Mononuclear cell (primary cell): Measurements from ENCODE around the gene PTCD3. TPM values are rescaled to one million over a fixed set of nuclear protein-coding genes. Genes with fewer than 3 reads are reported as not detected.

Experiments
- H3K27me3 ChIP-seq: 2 replicates; pipeline ENCODE4 v1.6.0; 2011; ENCODE audit warnings: low read length, control low read depth; ENCODE audit not compliant: insufficient read depth
- H3K4me1 ChIP-seq: 2 replicates; pipeline ENCODE4 v1.5.1; 2011; ENCODE audit warnings: mild to moderate bottlenecking, low read length, control low read depth; ENCODE audit not compliant: insufficient read depth
- H3K4me3 ChIP-seq: 2 replicates; pipeline ENCODE4 v1.5.1; 2011; ENCODE audit warnings: mild to moderate bottlenecking, low read length, moderate library complexity
- H3K9me3 ChIP-seq: 2 replicates; pipeline ENCODE4 v1.5.1; 2011; ENCODE audit warnings: low read depth, mild to moderate bottlenecking, control low read depth, low read length
- total RNA-seq: library from RNA; depleted of rRNA; stranded (reverse); fragments of >200 nt; gene quantifications from one replicate; pipeline ENCODE4 v1.2.3, GENCODE V29; 2012

Gene PTCD3
- total RNA-seq, 1 donor, result 167 TPM

DNA sequence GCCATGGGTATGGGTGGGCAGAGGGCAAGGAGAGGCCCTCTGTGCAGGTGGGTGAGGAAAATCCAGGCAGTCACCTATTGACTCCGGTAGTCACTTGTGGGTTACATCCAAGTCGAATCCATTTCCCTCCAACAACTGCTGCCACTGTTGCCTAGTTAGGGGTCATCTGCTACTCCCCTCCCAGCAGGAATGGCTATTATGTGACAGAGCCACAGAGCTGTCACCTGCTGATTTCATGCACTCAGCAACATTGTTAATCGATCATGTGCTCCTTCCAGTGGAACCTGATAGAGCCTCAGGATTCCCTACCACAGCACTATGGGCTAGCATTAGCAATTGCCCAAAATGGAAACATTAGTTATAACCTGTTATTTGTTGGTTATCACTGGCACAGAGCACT, 31.8 kb upstream of the PTCD3 start:
- no peaks in the 10 kb centered on the region for H3K9me3 ChIP-seq
- no peak overlapping the region for H3K4me3 ChIP-seq
- no peaks in the 10 kb centered on the region for H3K27me3 ChIP-seq
- peaks cover 20% of the 10 kb centered on the region for H3K4me1 ChIP-seq

DNA sequence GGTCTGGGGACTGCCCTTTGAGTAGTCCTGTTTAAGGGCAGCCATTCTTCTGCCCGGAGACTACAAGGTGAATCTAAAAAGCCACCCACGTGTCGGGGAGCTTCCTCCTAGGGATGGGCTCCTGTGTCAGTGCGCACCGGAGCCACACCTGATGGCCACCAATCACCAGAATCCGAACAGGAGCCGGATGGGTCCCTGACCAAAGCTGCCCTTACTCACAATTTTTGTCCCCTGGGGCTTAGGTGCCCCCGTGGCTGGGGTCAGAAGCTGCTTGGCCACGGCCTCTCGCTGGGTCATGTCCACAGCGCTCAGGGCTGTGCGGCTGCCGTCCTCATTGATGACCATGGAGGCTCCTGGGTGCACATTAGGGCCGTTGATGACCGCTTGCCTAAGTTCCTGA, 31.2 kb upstream of the PTCD3 start:
- H3K4me3 ChIP-seq, result no peak overlapping the region

DNA sequence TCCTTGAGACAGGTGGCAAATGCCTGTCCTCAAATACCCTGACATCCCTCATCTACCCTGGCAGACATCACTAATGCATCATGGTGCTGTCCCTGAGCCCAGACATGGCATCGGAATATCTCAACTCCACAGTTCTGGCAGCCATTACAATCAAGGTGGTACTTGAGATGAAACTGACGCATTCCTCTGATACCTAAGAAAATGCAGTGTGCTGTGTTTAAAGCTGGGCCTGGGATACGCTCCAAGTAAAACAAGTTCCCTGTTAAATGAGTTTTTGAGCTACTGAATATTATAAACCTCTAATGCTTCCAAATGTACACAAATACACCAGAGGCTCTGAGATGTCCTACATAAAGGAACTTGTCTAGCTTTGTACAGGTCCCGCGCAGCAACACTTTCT, 30.1 kb upstream of the PTCD3 start:
- no peaks in the 10 kb centered on the region for H3K9me3 ChIP-seq
- no peak overlapping the region for H3K4me3 ChIP-seq
- no peaks in the 10 kb centered on the region for H3K27me3 ChIP-seq
- peaks cover 37% of the 10 kb centered on the region for H3K4me1 ChIP-seq

More for the DNA sequence above, 31.2 kb upstream of the PTCD3 start:
- Histone ChIP-seq H3K9me3 (no peaks in the 10 kb centered on the region), H3K4me1 (peaks cover 26% of the 10 kb centered on the region), H3K27me3 (no peaks in the 10 kb centered on the region)

DNA sequence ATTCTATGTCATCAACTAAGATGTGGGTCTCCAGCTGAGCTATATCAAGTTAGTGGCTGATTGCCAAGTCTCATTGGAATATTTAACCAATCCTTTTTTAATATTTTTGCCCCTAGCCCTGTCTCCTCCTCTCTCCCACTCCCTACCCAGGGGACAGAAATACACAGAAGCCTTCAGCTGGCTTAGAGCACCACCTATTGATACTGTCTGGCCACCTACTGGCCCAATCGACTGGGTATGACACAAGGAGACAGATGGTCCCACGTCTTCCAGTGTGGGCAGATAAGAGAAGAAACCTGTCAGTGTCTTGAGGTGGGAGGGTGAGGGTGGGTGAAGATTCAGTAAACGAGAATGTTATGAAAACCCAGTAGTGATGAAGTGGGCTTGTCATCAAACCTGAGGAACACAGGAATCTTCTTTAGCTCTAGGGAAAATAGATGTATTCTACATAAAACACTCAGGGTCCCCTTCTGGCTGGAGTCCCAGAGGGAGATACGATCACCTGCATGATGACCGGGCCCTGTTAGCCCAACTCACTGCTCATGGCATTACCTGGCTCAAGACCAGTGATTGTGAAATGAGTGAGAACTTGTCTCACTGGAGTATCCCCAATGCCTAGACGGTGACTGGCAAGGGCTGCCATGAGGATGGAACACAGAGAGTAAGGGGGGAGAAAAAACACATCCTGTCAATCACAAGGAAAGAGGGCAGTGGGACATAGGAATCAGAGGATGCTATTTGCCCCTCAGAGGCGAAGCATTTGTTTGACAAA, 27.1 kb upstream of the PTCD3 start:
- Histone ChIP-seq H3K4me3 (no peak overlapping the region), H3K27me3 (no peaks in the 10 kb centered on the region), H3K9me3 (no peaks in the 10 kb centered on the region), H3K4me1 (peaks cover 25% of the 10 kb centered on the region)

DNA sequence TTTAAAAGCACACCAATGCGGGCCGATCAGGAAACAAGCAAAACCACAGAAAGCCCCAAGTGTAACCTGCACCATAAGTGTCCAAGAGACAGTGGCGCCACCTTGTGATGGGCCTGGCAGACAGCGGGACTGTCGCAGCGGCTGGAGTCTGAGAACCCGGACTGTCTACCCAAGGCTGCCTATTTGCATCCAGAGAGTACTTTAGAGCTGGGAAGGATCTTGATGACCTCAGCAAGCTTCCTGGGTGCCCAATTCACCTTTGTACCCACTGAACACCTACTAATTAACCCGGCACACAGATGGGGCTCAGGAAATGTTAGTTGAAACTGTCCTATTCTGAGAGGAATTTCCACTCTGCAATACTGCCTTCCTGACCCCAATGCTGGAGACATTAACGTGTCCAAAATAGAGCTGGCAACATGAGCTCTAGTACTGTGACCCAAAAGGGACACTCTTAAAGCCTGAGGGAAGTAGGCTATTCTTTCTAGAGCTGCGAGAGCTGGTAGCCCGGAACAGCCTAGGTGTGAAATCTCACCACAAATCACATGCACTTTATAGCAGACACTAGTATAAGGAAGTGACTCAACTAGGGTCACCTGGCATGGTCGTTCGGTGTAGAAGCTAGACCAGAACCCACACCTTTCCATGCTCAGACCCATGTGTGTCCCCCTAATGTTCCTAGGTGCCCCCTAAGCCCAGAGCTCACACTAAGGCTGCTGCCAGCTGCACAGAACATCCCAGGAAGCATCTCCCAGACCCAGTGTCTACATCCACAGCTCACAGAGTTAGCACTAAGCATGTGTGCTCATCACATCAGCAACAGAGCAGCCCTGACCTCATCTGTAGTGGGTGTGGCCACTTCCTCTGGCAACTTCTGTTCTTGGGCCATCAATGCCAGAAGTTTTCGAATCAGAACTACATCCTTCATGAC, 25.8 kb upstream of the PTCD3 start:
- Histone ChIP-seq H3K9me3 (no peaks in the 10 kb centered on the region), H3K4me3 (no peak overlapping the region), H3K27me3 (no peaks in the 10 kb centered on the region), H3K4me1 (peaks cover 25% of the 10 kb centered on the region)

DNA sequence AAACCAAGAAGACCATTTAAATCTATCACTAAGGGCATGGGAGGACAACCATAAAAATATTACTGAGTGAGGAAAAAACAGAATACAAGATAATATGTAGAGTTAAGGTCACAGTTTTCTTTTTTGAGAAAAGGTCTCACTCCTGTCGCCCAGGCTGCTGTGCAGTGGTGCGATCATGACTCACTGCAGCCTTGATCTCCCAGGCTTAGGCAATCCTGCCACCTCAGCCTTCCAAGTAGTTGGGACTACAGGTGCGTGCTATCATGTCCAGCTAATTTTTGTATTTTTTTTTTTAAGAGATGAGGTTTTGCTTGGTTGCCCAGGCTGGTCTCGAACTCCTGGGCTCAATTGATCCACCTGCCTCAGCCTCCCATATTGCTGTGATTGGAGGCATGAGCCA, 24.3 kb upstream of the PTCD3 start:
- no peak overlapping the region for H3K4me3 ChIP-seq
- no peaks in the 10 kb centered on the region for H3K27me3 ChIP-seq
- H3K9me3 ChIP-seq, result no peaks in the 10 kb centered on the region
- H3K4me1 ChIP-seq, result peaks cover 25% of the 10 kb centered on the region

DNA sequence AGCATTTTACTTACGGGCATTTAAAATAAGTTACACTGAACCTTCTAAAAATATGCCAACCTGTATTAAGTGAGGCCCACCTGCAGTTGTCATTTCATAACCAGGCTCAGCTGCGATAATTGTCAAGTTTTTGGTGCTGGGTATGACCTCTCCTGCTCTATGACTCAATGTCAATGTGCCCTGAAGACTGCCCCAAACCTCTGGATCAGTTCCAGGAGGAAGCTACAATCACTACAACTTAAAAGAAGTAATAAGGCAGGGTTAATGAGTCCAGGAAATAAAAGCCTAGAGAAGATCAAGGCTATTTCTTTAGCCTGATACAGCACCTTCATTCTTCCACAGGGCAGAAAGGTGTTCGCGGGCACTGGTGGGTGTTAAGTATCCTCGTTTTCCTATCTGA, 23.3 kb upstream of the PTCD3 start:
- Histone ChIP-seq H3K27me3 (no peaks in the 10 kb centered on the region), H3K4me3 (no peak overlapping the region), H3K4me1 (peaks cover 25% of the 10 kb centered on the region), H3K9me3 (no peaks in the 10 kb centered on the region)

DNA sequence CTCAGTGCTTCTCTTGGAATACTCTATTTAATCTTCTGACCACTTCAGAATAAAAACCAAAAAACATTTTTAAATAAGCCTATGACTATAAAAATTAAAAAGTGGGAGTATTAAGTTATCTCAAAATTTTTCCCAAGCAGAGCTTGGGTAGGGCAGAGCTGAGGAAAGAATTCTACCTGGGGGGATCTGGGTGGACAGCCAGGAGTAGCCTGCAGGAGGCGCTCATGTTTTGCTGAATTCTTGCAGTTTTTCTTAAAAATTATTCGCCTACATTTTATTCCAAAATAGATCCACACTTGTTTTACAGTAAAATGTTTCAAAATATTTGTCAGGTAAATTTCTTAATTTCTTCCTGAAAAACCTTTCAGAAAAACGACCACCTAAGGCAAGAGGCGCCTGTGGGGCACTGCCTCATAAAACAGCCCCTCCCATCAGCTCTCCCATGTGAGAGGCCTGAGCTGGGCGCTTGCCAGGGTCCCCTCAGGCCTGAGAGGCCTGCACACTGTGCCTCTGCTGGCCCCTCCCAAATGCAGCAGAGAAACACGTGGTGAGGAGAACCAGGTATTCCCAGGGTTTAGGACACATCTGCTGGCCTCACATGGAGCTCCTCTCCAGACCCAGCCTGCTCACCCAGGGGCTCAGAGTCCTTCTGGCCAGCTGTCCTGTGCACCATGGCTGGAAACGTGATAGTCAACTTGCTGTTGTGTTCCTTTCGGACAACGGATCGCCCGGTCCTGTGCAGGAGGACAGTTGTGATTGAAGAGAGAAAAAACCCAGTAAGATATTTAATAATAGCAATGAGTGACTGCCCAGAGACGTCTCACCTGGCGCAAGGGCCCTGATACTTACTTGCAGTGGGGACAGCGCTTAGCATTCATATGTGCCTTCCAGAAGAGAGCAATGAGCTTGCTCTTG, 17.8 kb upstream of the PTCD3 start:
- no peak overlapping the region for H3K4me3 ChIP-seq
- H3K27me3 ChIP-seq, result no peaks in the 10 kb centered on the region
- no peaks in the 10 kb centered on the region for H3K9me3 ChIP-seq

DNA sequence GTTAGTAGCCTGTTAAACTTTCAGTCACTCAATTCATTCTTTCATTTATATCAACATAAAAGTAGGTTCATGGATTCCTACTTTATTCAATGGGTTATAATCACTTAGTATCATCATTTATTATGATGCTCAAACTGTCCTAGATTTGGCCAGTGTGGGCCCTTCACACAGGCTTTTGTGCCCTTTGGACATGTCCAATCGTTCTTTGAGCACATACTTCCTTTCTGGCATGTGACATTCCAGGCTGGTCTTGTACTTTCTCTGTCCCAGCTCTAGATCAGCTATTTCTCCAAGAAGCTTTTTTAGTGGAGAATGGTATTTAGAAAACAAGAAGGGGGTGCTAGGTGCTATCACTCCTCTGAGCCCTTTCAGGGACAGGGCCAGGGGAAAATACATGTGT, 11.8 kb upstream of the PTCD3 start:
- no peaks in the 10 kb centered on the region for H3K27me3 ChIP-seq
- H3K4me3 ChIP-seq, result no peak overlapping the region
- H3K4me1 ChIP-seq, result no peaks in the 10 kb centered on the region
- no peaks in the 10 kb centered on the region for H3K9me3 ChIP-seq

More for the DNA sequence above, 17.8 kb upstream of the PTCD3 start:
- H3K4me1 ChIP-seq, result no peaks in the 10 kb centered on the region

DNA sequence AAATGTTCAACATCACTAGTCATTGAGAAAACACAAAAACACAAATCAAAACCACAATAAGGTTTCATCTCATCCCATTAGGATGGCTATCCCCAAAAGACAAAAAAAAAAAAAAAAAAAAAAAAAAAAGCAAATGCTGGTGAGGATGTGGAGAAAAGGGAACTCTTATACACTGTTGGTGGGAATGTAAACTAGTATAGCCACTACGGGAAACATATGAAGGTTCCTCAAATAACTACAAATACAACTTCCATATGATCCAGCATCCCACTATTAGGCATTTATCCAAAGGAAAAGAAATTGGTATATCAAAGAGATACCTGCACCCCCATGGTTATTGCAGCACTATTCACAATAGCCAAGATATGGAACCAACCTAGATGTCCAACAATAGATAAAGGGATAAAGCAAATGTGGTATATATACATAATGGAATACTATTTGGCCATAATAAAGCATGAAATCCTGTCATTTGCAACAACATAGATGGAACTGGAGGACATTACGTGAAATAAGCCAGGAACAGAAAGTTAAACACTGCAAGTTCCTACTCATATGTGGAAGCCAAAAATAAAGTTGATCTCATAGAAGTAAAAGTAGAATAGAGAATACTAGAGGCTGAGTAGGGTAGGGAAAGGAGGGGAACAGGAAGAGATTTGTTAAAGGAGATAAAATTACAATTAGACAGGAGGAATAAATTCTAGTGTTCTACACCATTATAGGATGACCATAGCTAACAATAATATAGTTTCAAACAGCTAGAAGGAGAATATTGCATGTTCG, 8.7 kb upstream of the PTCD3 start:
- Histone ChIP-seq H3K27me3 (no peaks in the 10 kb centered on the region), H3K9me3 (no peaks in the 10 kb centered on the region), H3K4me3 (no peak overlapping the region), H3K4me1 (no peaks in the 10 kb centered on the region)

DNA sequence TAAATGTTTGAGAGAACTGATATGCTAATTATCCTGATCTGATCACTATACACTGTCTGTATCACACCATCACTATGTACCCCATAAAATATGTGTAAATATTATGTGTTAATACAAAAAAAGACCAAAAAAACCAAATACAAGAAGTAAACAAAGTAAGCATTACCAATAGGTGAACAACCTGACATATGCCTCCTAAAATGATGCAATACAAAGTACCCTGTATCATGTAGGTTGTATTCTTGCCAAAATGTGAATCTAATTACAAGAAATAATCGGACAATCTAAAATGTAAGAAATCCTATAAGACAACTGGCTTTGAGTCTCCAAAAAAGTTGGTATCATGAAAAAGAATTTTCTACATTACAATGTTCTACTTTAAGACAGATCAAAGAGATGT, 8.1 kb upstream of the PTCD3 start:
- H3K9me3 ChIP-seq, result no peaks in the 10 kb centered on the region
- H3K27me3 ChIP-seq, result no peaks in the 10 kb centered on the region
- H3K4me1 ChIP-seq, result no peaks in the 10 kb centered on the region
- no peak overlapping the region for H3K4me3 ChIP-seq

DNA sequence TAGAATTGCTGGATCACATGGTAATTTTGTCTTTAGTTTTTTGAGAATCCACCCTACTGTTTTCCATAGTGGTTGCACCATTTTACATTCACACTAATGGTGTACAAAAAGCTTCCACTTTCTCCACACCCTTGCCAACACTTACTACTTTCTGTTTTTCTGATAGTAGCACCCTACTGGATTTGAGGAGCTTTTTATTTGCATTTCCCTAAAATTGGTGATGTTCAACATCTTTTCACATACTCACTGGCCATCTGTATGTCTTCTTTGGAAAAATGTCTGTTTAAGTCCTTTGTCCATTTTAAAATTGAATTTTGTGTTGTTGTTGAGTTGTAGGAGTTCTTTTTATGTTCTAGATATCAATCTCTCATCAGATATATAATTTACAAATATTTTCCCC, 3.9 kb upstream of the PTCD3 start:
- Histone ChIP-seq H3K4me1 (peaks cover 20% of the 10 kb centered on the region), H3K27me3 (no peaks in the 10 kb centered on the region), H3K9me3 (no peaks in the 10 kb centered on the region), H3K4me3 (no peak overlapping the region)

DNA sequence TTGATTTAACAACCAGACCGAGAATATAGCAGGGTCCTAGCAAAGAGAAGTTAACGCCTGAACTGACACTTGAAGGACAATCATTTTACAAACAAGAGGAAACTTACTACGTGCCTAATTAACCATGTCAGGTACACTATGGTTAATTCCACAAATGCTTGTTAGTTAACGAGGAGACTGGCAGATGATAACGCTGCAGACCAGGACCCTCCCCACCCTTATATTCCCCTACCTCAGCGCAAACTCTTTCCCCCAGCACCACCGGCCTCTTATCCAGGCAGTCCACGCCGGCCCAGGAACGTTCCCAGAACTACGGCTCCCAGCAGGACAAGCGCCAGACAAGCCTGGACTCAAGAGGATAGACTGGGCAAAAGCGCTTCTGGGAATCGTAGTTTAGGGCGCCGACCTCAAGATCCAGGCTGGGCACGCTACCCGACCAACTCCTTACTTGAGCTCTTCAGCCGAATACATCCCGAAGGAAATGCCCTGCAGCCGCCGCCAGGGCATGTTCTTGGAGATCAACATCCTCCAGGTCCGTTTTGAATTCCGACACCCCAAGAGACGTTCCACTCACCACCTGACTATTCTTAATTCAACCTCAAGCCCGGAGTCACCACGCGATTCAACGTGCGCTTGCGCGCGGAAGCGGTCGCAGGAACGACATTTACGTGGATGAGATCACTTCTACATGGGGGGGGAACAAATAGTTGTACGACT, 625 bp upstream of the PTCD3 start, which contains the start of gene POLR1A:
POLR1A (minus strand) TSS at position 635 of the 717 bp plus-strand sequence; CDS start at position 525, 110 bp downstream.
- Histone ChIP-seq H3K4me3 (peak within 1 kb of the TSS; percentile 74), H3K27me3 (no peaks in the 10 kb centered on the region), H3K4me1 (peaks cover 26% of the 10 kb centered on the region), H3K9me3 (no peaks in the 10 kb centered on the region)
